GM10266 (cell line): ENCODE measurements around the gene TXNDC2.
A peak's percentile ranks its signal among the peaks of the same experiment; 100 is the strongest.

Source experiments
- DNase-seq: peaks from one replicate; pipeline ENCODE4 v3.0.0; 2012; ENCODE audit errors: extremely low spot score
- CTCF ChIP-seq: IDR thresholded peaks from 2 replicates; pipeline ENCODE4 v1.5.1; 2012; ENCODE audit warnings: mild to moderate bottlenecking, low read depth; ENCODE audit not compliant: control insufficient read depth, insufficient read depth; ENCODE audit errors: missing control alignments

TXNDC2 gene

DNA sequence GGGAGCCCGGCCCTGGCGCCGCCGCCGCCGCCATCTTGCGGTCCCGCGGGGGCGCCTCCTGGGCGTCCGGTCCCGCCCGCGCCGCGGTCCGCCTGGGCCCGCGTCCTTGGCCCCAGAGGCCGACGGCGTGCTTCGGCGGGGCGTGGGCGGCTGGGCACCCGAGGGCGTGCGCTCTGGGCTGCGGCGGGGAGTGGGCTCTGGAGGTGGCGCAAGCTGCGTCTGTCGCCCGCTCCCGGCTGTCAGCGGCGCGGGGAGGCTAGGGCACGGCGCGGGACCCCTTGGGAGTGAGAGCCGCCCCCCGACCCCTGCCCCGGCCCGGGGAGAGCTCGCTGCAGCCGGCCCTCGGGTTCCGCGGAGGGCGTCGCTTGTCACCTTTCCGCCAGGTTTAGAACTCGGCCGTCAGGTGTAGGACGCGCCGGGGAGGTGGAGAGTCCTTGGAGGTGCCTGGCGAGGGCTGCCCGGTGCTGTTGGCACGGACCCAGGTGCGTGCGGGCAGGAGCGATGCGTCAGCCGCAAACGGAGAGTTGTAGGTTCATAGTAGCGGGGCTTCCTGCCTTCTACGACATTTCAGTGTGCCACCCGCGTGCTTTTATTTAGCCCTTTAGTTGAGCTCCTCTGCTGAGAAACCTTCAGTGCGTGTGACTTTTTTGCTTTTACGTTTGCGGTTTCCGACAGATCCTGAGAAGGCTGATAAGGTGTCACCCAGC is 29.0 kb downstream of the TXNDC2 start:
- no peak for TF ChIP-seq CTCF
- DNase-seq = peak; percentile 43

DNA sequence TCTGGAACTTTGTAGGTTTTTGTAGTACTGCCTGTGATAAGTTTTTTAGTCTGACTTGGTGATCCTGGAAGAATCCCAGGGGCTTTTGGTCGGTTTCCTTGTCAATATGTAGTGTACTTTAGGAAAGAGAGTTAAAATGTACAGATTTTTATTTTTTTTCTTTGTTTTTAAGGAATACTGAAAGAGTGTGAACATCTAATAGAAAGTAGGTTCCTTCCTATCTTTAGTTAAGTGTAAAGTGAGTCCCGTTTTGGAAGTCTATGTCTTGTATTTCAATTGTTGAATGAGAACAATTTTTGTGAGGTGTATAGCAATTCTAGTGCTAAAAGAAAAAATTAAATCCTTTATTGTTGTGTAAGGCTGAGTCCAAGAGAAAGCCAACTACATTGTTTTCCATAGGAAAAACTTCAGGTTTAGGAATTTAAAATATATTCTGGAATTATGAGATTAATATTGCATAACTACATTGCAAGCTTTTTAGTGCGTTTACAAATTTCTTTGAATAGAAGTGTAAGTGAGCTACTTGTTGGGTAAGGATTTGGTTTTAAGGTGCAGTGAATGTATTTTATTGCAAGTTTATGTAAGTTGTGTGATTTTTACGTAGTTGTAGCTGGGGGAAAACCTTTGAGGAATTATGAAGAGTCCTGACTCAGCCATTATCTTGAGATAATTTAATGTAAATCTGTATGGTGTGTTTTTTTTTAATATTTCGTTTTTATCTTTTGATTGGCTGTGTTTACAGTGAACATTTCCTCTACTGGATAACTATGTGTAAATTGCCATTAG is 29.7 kb downstream of the TXNDC2 start:
- DNase-seq = no peak
- no peak for TF ChIP-seq CTCF

DNA sequence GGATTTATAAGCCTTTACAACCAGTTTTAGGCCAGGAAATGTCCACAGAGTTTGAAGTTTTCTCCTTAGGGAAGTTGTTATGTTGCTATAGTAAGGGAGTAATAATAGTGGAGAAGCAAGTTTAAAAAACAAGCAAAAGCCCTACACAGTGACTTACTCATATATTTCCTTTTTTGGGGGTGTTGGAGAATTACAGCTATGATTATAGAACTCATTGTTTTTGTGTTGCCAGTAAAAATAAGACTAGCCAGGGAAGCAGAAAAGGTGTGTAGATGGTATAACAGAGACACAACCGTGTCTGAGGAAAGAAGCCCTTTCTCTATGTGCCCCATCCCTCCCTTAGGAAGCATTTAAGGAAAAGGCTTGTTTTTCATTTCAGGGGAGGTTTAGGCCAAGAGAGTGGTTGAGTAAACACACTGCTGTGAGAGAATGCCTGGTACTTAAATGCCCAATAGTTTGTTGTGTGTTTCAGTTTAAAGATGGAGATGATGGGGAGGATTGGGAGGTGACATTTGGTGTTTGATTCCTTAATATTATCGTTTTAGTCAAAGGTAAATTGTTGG is 30.4 kb downstream of the TXNDC2 start:
- no peak for TF ChIP-seq CTCF
- DNase-seq = no peak

DNA sequence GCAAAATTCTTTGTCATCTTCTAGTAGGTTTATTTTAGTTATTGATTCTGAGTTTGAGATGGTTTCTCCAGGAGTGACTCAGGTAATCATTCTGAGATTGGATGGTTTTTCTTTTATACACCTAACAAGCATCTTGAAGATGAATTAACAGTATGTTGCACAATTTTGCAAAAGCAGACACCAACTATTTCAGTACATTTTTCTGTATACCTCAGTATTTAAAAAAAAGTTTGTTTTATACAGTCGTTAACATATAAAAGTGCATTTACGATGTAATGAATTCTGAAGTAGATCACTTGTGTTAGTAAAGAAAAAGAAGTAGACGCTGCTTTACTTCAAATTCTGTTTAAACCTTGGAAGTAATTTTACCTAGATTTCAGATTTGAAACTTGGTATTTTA is 31.0 kb downstream of the TXNDC2 start:
- DNase-seq = no peak
- TF ChIP-seq CTCF = no peak

- DNase-seq = no peak
- TF ChIP-seq CTCF = no peak
These were observed 32.4 kb downstream of the TXNDC2 start for GRCh38 chr18:9918016-9918680.

DNA sequence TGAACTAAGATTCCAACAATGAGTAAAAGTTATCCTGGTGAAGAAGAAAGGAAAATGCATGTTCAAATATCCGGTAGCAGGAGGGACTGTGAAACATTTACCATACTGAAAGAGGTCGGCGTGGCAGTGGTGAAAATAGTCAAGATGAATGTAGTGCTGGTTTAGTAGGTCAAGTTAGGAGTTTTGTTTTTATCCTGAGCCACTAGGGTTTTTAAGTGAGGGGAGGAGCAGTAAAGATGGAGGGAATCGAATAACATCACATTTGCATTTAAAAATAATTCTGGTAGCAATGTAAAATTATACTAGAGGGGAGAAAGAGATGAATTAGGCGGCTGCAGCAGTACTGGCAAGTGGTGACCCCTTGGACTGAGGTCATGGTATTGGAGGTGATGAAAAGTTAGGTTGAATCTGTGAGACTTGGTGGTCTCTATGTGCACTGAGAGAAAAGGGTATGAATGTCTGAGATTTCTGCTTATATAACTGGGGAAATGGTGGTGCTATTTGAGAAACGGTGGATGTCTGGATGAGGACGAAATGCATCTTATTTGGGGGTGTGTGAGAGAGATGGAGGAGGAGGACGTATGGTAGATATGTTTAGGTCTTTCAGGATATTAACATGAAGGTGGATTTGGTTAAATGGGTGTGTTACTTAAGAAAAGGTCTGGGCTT is 33.9 kb downstream of the TXNDC2 start:
- no peak for DNase-seq
- TF ChIP-seq CTCF = no peak
